Skeletal muscle cell (primary cell): ENCODE data around the gene ATG9B.
"Not testable (repeated sequence)": the region's sequence is repeated elsewhere in the genome, so short reads cannot be mapped to it uniquely, and the experiment has no call there.

Experiments
- DNase-seq: peaks from one replicate; pipeline ENCODE4 v3.0.0-alpha.2; 2010; ENCODE audit warnings: low read depth
- H3K4me3 ChIP-seq: 2 replicates; pipeline ENCODE4 v1.5.1; 2011; ENCODE audit warnings: low read depth, mild to moderate bottlenecking, control low read depth, low read length, moderate library complexity

Gene ATG9B

GRCh38 chr7:151020231-151020630 is 4.1 kb downstream of the ATG9B start:
- no peak for DNase-seq
- no peak overlapping the region for H3K4me3 ChIP-seq

GRCh38 chr7:151019130-151019447 is 5.2 kb downstream of the ATG9B start:
- H3K4me3 ChIP-seq, result peak overlapping the region; percentile 24
- no peak for DNase-seq

DNA sequence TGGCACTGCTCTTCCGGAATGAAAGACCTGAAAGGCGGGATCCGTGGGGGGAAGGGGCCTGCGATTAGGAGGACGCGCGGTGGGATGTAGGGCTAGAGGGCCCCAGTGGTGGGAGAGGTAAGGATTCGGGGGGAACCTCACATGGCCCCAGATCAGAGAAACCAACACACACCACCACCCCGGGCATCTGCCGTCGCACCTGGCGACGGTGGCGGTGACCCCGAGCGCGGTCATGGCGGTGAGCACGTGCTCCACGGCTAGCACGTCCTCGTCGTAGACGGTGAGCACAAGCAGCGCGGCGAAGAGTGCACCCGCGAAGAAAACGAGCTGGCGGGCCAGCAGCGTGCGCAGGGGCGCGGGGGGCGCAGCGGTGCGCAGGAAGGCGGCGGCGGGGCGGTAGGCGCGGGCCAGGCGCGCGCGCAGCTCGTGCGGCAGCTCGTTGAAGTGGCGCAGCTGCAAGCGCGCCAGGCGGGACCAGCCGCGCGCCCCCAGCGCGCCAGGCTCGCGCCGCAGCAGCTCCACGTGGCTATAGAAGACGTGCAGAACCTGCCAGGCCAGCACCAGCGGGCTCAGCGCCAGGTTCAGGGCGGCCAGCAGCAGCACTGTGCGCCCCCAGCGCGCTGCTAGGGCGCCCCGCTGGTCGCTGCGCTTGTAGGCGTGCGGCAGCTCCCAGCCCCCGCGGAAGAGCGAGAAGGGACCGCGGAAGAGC is 5.7 kb downstream of the ATG9B start:
- peak overlapping the region; percentile 53 for H3K4me3 ChIP-seq
- peak; percentile 25 for DNase-seq

GRCh38 chr7:151017953-151018420 is 6.3 kb downstream of the ATG9B start:
- H3K4me3 ChIP-seq, result peak overlapping the region; percentile 53
- no peak for DNase-seq

DNA sequence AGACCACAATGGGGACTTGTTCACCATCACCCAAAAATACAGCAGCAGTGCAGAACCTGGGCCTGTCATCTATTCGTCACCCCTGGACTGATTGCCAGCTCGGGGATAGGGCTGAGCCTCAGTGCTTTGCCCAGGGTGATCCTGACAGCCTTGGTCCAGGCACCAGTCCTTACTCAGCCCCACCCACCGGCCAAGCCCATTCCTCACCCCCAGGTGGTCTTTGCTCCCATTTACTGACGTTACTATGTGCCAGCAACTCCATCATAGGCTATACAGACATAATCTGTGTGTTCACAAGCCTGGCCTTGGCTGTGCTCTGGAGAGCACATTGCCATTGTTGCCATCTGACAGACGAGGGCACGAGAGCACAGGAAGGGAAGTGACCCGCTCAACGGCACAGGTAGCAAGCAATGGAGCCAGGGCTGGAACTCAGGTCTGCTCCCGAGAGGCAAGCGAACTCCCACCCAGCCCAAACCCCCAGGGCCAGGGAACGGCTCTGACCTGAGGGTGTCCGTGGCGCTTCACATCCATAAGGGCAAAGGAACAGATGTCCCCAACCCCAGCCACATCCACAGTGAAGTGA is 6.8 kb downstream of the ATG9B start:
- H3K4me3 ChIP-seq, result peak overlapping the region; percentile 53
- DNase-seq, result no peak

DNA sequence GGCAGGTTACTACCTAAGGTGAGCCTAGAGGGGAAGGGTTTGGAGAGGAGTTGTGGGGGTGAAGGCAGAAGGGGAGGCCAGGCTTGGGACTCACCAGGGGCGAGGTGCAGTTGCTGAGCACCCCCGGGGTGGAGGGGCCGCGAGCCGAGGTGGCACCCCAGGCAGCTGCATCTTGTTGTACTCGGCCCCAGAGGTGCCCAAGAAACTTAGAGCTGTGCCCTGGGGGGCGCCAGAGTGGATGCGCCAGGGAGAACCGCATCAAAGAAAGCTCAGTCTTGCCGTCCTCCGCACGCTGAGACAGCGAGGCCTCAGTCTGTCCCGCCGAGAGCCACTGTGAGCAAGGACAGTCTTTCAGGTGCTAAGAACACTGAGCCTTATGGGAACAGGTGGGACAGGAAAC is 7.4 kb downstream of the ATG9B start:
- DNase-seq, result no peak
- no peak overlapping the region for H3K4me3 ChIP-seq

- no peak overlapping the region for H3K4me3 ChIP-seq
- no peak for DNase-seq
These were observed 7.8 kb downstream of the ATG9B start for GRCh38 chr7:151016505-151016904.

DNA sequence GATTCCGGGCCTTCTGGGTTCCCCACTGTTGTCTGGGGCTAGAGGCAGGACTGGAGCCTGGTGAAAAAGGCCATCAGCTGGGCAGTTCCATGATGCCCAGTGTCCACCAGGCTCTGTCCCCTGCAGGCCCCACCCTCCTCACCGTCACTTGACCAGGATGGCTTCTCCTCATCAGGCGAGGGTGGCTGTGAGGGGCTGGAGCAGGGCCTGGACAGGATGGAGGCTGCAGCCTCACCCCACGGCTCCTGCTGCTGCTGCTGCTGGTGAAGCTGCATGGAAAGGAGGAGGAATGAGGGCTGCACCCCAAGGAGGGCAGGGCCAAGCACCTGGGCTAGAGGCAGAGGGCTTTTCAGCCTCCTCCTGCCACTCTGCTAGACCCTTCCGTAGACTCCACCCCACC is 8.3 kb downstream of the ATG9B start:
- no peak for DNase-seq
- no peak overlapping the region for H3K4me3 ChIP-seq

GRCh38 chr7:151014950-151015349 is 9.3 kb downstream of the ATG9B start:
- H3K4me3 ChIP-seq, result no peak overlapping the region
- no peak for DNase-seq

DNA sequence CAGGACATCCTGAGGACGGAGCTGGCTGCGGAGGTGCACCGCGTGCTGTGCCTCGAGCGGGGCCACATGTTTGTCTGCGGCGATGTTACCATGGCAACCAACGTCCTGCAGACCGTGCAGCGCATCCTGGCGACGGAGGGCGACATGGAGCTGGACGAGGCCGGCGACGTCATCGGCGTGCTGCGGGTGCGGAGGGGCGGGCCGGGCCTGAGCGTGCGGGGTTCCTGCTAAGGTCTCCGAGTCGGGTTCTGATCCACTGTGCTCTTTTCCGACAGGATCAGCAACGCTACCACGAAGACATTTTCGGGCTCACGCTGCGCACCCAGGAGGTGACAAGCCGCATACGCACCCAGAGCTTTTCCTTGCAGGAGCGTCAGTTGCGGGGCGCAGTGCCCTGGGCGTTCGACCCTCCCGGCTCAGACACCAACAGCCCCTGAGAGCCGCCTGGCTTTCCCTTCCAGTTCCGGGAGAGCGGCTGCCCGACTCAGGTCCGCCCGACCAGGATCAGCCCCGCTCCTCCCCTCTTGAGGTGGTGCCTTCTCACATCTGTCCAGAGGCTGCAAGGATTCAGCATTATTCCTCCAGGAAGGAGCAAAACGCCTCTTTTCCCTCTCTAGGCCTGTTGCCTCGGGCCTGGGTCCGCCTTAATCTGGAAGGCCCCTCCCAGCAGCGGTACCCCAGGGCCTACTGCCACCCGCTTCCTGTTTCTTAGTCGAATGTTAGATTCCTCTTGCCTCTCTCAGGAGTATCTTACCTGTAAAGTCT is 10.4 kb downstream of the ATG9B start:
- DNase-seq, result no peak
- peak overlapping the region; percentile 44 for H3K4me3 ChIP-seq

DNA sequence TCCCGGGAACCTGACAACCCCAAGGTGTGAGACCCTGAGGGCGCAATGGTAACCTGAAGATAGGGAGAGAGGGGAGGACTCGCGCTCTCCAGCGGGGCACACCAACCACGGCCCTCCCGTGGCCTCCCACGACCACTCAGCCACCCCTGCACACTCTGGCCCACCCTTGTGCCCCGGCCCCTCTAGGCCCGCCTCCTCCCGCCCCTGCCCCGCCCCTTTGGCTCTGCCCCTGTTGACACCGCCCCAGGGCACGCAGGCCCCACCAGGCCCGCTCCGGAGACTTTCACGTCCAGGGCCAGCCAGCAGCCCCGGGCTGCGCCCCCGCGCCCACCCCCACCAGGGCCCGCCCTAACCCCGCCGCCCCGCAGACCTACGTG is 10.9 kb downstream of the ATG9B start:
- no peak for DNase-seq
- peak overlapping the region; percentile 44 for H3K4me3 ChIP-seq

DNA sequence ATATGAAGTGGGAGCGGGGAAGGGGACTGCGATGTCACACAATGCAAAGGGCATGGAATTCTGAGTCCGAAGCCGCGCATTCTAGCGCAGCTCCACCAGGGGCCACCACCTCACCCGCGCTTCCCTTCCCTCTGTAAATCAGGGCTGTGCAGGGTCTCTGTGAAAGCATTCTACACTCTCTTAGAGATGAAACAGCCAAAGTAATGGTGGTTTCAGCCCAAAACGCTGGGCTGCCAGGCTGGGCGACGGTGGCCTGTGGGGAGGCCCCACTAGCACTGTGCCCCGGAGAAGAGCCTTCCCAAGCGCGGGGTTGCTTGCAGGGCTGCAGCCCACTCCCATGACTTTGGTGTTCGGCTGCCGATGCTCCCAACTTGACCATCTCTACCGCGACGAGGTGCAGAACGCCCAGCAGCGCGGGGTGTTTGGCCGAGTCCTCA is 11.4 kb downstream of the ATG9B start:
- no peak for DNase-seq
- H3K4me3 ChIP-seq, result peak overlapping the region; percentile 44

GRCh38 chr7:151012031-151012692 is 12.1 kb downstream of the ATG9B start:
- no peak overlapping the region for H3K4me3 ChIP-seq
- DNase-seq, result no peak

DNA sequence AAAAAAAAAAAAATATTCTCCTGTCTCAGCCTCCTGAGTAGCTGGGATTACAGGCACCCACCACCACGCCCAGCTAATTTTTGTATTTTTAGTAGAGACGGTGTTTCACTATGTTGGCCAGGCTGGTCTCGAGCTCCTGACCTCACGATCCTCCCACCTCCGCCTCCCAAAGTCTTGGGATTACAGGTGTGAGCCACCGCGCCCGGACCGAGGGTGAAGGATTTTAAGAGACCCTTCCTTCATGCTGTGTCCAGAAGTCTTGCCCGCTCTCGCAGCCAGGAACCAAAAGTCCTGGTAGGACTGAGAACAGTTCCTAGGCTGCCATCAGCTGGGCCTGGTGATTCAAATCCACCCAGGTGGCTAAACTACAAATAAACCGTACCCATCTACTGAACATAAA is 12.7 kb downstream of the ATG9B start:
- not testable (repeated sequence) for DNase-seq, H3K4me3 ChIP-seq

DNA sequence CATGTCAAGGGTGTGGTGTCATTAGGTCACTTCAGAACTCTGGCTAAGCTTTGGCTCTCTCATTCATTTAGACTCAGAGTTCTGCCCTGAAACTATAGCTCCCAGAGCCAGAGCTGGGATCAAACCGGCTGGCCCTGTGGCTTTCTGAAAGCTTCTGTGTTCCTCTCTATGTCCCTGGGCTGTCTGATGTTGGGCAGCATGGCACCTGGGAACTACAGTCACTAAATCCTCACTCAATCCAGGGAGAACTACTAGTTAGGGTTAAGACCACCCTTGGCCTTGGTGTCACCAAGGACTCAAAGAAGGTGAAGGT is 13.2 kb downstream of the ATG9B start:
- DNase-seq, result no peak
- H3K4me3 ChIP-seq, result no peak overlapping the region

DNA sequence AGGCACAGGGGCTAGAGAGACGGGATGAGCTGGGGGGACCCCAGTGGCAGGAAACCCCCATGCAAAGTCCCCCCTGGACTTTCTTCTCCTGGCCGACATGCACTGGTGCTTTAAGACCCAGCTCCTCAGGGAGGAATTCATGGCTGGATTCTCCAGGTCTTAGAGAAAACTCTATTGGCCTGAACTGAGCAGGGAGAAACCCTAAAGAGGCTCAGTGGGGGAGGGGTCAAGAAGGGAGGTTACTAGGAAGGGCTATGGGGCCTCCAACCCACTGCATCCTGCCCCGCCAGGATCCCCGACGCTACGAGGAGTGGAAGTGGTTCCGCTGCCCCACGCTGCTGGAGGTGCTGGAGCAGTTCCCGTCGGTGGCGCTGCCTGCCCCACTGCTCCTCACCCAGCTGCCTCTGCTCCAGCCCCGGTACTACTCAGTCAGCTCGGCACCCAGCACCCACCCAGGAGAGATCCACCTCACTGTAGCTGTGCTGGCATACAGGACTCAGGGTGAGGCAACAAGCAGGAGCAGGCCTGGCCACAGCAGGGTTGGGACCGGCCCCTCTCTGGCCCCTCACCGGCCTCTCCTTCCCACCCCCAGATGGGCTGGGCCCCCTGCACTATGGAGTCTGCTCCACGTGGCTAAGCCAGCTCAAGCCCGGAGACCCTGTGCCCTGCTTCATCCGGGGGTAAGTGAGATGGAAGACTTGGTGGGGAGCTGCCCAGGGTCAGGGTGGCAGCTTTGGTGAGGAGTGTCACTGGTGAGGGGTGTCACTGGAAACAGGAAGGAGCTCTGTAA is 13.8 kb downstream of the ATG9B start:
- no peak for DNase-seq
- H3K4me3 ChIP-seq, result peak overlapping the region; percentile 11

GRCh38 chr7:151010037-151010306 is 14.3 kb downstream of the ATG9B start:
- no peak for DNase-seq
- H3K4me3 ChIP-seq, result no peak overlapping the region

GRCh38 chr7:151009327-151010036 is 14.8 kb downstream of the ATG9B start:
- no peak for DNase-seq
- H3K4me3 ChIP-seq, result no peak overlapping the region
